Measurements from ENCODE around the gene NEUROD2. TPM values are rescaled to one million over a fixed set of nuclear protein-coding genes. Genes with fewer than 3 reads are reported as not detected.

Gene NEUROD2
- polyA plus RNA-seq, 4 donors: 0.03 to 0.27 (median 0.04) TPM; not detected in 1

DNA sequence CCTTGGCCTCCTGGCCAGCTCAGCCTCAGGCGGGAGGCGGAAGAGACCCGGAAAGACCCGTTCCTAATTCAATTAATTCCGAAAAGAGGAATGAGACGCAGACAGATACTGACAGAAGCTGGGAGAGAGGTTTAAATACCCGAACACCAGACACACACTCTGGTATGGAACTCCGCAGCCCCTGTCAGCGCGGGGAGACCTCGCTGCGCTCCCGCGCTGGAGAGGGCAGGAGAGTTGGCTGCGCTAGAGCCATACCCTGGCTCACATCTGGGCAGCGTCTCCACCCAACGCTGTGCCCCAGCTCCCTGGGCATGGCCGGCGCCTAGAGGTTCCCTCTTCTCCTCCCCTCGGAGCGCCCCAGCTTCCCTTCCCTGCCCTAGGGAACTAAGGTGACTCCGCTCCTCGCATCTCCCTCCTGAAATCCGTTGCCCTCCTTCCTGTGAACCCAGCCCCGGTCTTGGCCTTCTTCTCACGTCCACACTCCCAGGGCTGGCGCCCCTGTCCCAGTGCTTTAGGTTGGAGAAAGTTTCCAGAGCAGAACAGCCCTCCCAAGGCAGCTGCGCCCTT is 8.0 kb downstream of the NEUROD2 start:
- no peak for FAIRE-seq
- Histone ChIP-seq H3K27ac (ENCODE audit: low read depth in 1 of 3, low read length in 2 of 3) (no peak overlapping the region), H3K27me3 (ENCODE audit: control insufficient read depth in 3 of 3, insufficient read depth in 3 of 3, low read length in 3 of 3) (peaks cover 8 to 100% (median 63%) of the 10 kb centered on the region in 3 donors), H3K36me3 (ENCODE audit: control insufficient read depth in 3 of 3, insufficient read depth in 2 of 3, low read depth in 1 of 3, low read length in 3 of 3) (no peaks in the 10 kb centered on the region), H3K4me3 (ENCODE audit: low read depth in 1 of 3, low read length in 3 of 3) (no peak overlapping the region), H3K4me1 (ENCODE audit: control insufficient read depth in 3 of 3, insufficient read depth in 2 of 3, low read depth in 1 of 3, low read length in 2 of 3) (peaks cover 0 to 6% (median 2%) of the 10 kb centered on the region in 3 donors), H3K9me3 (ENCODE audit: control insufficient read depth in 2 of 2, insufficient read depth in 1 of 2, low read depth in 1 of 2, low read length in 1 of 2) (no peaks in the 10 kb centered on the region)
- DNase-seq: no peak
- 6 to 8% (median 7%) methylated on average over 27 to 28 of the region's 28 CpGs for WGBS, 3 donors

DNA sequence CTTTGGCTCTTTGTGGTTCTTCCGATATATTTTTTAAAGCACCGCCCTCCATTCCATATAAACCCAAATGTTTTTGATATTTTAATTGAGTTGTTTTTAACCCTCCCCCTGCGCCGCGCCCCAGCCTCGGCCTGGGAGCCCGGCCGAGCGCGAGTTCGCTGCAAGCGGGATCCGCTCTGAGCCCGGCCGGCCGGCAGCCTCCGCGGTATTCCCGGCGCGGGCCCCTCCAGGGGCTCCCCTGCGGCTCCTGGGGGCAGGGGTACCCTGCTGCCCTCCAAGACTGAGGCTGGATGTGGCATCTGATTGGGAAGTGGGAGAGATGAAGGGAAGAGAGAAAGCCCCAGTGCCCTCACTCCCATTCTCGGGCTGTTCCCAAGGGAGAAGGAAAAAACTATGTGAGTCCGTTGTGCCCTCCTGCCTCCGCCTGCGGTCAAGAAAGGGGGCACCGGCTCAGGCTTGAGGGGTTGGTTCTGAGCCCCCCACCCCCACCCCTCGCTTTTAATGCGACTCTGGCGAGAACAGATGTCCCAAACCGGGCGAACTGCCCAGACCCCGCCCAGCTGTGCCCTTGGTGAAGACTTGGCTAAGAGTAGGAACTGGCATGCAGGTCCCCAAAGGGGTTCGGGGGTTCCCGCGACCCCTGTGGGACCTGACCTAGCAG is 8.6 kb downstream of the NEUROD2 start:
- H3K4me3 ChIP-seq (ENCODE audit: low read depth in 1 of 3, low read length in 3 of 3): no peak overlapping the region
- H3K4me1 ChIP-seq (ENCODE audit: control insufficient read depth in 3 of 3, insufficient read depth in 2 of 3, low read depth in 1 of 3, low read length in 2 of 3): peaks cover 0 to 6% (median 2%) of the 10 kb centered on the region in 3 donors
- H3K27ac ChIP-seq (ENCODE audit: low read depth in 1 of 3, low read length in 2 of 3): no peak overlapping the region
- no peaks in the 10 kb centered on the region for H3K9me3 ChIP-seq (ENCODE audit: control insufficient read depth in 2 of 2, insufficient read depth in 1 of 2, low read depth in 1 of 2, low read length in 1 of 2)
- peaks cover 8 to 97% (median 61%) of the 10 kb centered on the region in 3 donors for H3K27me3 ChIP-seq (ENCODE audit: control insufficient read depth in 3 of 3, insufficient read depth in 3 of 3, low read length in 3 of 3)
- H3K36me3 ChIP-seq (ENCODE audit: control insufficient read depth in 3 of 3, insufficient read depth in 2 of 3, low read depth in 1 of 3, low read length in 3 of 3): no peaks in the 10 kb centered on the region
- FAIRE-seq: no peak
- WGBS, 3 donors: 3 to 5% (median 3%) methylated on average over 35 to 36 of the region's 36 CpGs
- DNase-seq: no peak

DNA sequence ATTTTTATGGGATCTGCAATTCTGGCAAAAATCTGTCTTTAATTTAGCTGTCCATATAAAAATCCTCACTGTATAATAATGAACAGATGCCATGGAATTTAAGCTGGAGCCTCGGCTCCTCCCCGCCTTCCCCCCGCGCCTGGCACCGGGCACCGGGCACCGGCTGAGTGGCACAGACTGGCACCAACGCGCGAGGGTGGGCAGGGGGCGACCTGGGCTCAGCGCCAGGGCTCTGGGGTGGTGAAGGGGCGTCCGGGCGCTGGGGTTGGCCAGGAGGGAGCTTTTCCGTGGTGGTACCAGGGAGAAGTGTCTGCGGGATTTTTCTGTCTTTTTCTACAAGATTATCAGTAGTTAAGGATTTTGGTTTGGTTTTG is 9.1 kb downstream of the NEUROD2 start:
- no peak for DNase-seq
- Histone ChIP-seq H3K27ac (ENCODE audit: low read depth in 1 of 3, low read length in 2 of 3) (no peak overlapping the region), H3K27me3 (ENCODE audit: control insufficient read depth in 3 of 3, insufficient read depth in 3 of 3, low read length in 3 of 3) (peaks cover 8 to 92% (median 59%) of the 10 kb centered on the region in 3 donors)

DNA sequence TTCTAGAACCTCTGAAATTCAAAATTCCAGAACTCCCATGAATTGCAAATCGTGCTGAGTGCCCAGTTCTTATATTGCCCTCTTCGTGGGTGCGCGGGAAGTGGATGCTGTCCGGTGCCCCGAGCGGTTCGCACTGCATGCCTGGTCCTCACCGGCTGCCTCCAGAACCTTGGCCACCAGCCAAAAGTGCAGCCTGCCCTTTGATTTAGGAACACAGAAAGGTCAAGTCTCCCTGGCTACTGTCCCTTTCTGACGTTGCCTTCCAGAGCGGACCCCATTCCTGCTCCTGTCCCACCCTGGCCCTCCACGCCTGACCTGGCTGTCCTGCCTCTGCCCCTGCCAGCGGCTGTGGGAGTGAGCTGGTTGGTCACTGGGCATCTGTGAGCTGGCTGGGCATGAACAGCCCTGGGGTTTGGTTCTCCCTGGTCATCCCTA is 9.7 kb downstream of the NEUROD2 start:
- FAIRE-seq (no peak), DNase-seq (no peak)
- Histone ChIP-seq H3K4me1 (ENCODE audit: control insufficient read depth in 3 of 3, insufficient read depth in 2 of 3, low read depth in 1 of 3, low read length in 2 of 3) (peaks cover 0 to 6% (median 2%) of the 10 kb centered on the region in 3 donors), H3K4me3 (ENCODE audit: low read depth in 1 of 3, low read length in 3 of 3) (no peak overlapping the region), H3K27ac (ENCODE audit: low read depth in 1 of 3, low read length in 2 of 3) (no peak overlapping the region), H3K9me3 (ENCODE audit: control insufficient read depth in 2 of 2, insufficient read depth in 1 of 2, low read depth in 1 of 2, low read length in 1 of 2) (no peaks in the 10 kb centered on the region), H3K27me3 (ENCODE audit: control insufficient read depth in 3 of 3, insufficient read depth in 3 of 3, low read length in 3 of 3) (peaks cover 8 to 92% (median 60%) of the 10 kb centered on the region in 3 donors), H3K36me3 (ENCODE audit: control insufficient read depth in 3 of 3, insufficient read depth in 2 of 3, low read depth in 1 of 3, low read length in 3 of 3) (no peaks in the 10 kb centered on the region)
- 11 to 18% (median 12%) methylated on average over 13 of the region's 13 CpGs for WGBS, 3 donors

More for the DNA sequence above, 9.1 kb downstream of the NEUROD2 start:
- H3K4me1 ChIP-seq (ENCODE audit: control insufficient read depth in 3 of 3, insufficient read depth in 2 of 3, low read depth in 1 of 3, low read length in 2 of 3): peaks cover 0 to 6% (median 2%) of the 10 kb centered on the region in 3 donors
- no peaks in the 10 kb centered on the region for H3K36me3 ChIP-seq (ENCODE audit: control insufficient read depth in 3 of 3, insufficient read depth in 2 of 3, low read depth in 1 of 3, low read length in 3 of 3)
- H3K4me3 ChIP-seq (ENCODE audit: low read depth in 1 of 3, low read length in 3 of 3): no peak overlapping the region
- 2 to 5% (median 4%) methylated on average over 17 of the region's 17 CpGs for WGBS, 3 donors
- FAIRE-seq: no peak
- no peaks in the 10 kb centered on the region for H3K9me3 ChIP-seq (ENCODE audit: control insufficient read depth in 2 of 2, insufficient read depth in 1 of 2, low read depth in 1 of 2, low read length in 1 of 2)

DNA sequence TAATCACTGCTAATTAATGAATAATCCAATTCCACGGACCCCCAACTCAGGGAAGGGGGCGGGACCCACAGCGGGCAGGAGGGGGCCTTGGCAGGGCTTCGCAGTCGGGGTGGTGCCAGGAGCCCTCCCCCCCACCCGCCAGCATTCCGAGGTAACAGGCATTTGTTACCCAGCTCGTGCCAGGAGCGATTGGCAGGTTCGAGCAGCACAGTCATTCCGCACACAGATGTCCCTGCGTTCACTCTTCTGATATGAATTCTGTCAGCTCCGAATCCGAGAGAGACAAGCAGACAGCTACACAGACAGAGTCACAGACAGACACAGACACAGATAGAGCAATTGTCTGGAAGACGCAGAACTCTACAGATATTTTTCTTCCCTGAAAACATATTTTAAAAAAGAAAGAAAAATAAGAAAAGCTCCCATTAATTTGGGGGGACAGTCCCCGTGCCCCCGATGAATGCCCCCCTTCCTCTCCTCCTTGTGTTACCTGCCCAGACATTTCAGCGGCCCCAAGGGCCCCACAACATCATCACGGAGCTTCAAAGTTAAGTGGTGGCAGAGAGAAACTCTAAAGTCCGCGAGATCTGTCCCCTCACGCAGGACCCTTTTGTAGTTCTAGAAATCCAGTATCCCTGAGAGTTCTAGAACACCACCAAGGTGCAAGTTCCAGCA is 10.2 kb downstream of the NEUROD2 start:
- Histone ChIP-seq H3K4me1 (ENCODE audit: control insufficient read depth in 3 of 3, insufficient read depth in 2 of 3, low read depth in 1 of 3, low read length in 2 of 3) (peaks cover 0 to 6% (median 2%) of the 10 kb centered on the region in 3 donors), H3K4me3 (ENCODE audit: low read depth in 1 of 3, low read length in 3 of 3) (no peak overlapping the region), H3K36me3 (ENCODE audit: control insufficient read depth in 3 of 3, insufficient read depth in 2 of 3, low read depth in 1 of 3, low read length in 3 of 3) (no peaks in the 10 kb centered on the region), H3K9me3 (ENCODE audit: control insufficient read depth in 2 of 2, insufficient read depth in 1 of 2, low read depth in 1 of 2, low read length in 1 of 2) (no peaks in the 10 kb centered on the region), H3K27ac (ENCODE audit: low read depth in 1 of 3, low read length in 2 of 3) (no peak overlapping the region), H3K27me3 (ENCODE audit: control insufficient read depth in 3 of 3, insufficient read depth in 3 of 3, low read length in 3 of 3) (peaks cover 8 to 91% (median 54%) of the 10 kb centered on the region in 3 donors)
- FAIRE-seq (no peak), DNase-seq (no peak)
- WGBS, 3 donors: 5 to 9% (median 9%) methylated on average over 22 of the region's 22 CpGs

DNA sequence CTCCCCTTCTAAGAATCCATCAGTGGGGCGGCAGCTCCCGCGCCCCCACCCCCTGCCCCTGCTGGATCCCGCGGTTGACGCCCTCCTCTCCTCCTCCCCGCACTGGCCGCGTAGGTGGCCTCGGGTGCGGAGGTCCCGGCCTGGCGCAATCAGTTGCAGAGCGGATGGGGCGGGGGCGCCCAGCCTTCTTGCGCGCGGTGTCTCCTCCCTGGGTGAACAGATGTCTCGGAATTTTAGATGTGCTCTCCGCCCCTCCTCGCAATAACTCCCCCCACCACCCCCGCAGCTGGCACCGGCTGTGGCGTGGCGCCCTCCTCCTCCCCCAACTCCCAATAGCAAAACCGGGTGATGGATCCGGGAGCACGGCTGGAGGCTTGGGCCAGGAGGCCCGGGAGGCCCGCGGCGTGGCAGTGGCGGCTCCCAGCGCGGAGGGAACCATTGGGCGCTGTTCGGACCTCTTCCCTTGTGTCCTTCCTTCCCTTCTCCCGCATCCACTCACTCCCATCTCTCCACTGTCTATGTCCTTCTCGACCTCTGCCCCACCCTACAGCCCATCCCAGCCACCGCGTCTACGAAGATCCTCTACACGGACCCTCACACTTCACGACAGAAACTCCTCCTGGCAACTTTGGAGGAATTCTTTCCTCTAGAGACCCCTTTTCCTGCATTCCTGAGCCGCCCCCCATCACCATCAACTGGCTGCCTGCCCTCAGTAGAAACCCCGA is 11.0 kb downstream of the NEUROD2 start:
- Histone ChIP-seq H3K27ac (ENCODE audit: low read depth in 1 of 3, low read length in 2 of 3) (no peak overlapping the region), H3K27me3 (ENCODE audit: control insufficient read depth in 3 of 3, insufficient read depth in 3 of 3, low read length in 3 of 3) (peaks cover 8 to 90% (median 48%) of the 10 kb centered on the region in 3 donors), H3K4me1 (ENCODE audit: control insufficient read depth in 3 of 3, insufficient read depth in 2 of 3, low read depth in 1 of 3, low read length in 2 of 3) (peaks cover 0 to 6% (median 2%) of the 10 kb centered on the region in 3 donors), H3K9me3 (ENCODE audit: control insufficient read depth in 2 of 2, insufficient read depth in 1 of 2, low read depth in 1 of 2, low read length in 1 of 2) (no peaks in the 10 kb centered on the region), H3K4me3 (ENCODE audit: low read depth in 1 of 3, low read length in 3 of 3) (no peak overlapping the region), H3K36me3 (ENCODE audit: control insufficient read depth in 3 of 3, insufficient read depth in 2 of 3, low read depth in 1 of 3, low read length in 3 of 3) (no peaks in the 10 kb centered on the region)
- FAIRE-seq (no peak), DNase-seq (no peak)
- 4 to 10% (median 7%) methylated on average over 41 to 47 of the region's 47 CpGs for WGBS, 3 donors

DNA sequence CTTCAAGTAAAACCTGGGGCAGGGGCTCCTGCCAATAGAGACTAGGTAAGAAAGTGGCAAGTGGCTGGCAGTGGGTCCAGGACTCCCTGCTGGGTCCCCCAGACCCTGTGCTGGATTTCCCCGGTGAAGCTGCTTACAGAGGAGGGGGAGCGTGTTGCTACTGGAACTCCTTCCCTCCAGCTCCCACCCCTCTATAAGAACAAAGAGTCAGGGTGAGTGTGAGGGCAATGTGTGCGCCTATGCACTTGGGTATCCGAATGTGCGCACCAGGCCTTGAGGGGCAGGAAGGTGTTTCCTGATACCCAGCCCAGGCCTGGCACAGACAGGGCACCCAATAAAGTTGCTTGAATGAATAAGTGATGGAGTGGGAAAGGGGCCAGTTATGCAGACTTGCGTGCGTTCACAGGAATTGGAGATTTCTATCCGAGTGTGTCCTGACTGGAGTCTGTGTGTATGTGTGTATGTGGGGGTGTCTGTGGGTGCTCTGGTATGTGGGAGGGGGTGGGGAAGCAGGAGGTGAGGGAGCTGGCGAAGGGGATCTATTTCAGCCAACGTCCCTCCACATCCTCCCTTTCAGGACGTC is 11.7 kb downstream of the NEUROD2 start:
- FAIRE-seq (no peak), DNase-seq (no peak)
- H3K4me1 ChIP-seq (ENCODE audit: control insufficient read depth in 3 of 3, insufficient read depth in 2 of 3, low read depth in 1 of 3, low read length in 2 of 3): peaks cover 0 to 6% (median 2%) of the 10 kb centered on the region in 3 donors
- H3K9me3 ChIP-seq (ENCODE audit: control insufficient read depth in 2 of 2, insufficient read depth in 1 of 2, low read depth in 1 of 2, low read length in 1 of 2): no peaks in the 10 kb centered on the region
- H3K27me3 ChIP-seq (ENCODE audit: control insufficient read depth in 3 of 3, insufficient read depth in 3 of 3, low read length in 3 of 3): peaks cover 8 to 83% (median 41%) of the 10 kb centered on the region in 3 donors
- no peaks in the 10 kb centered on the region for H3K36me3 ChIP-seq (ENCODE audit: control insufficient read depth in 3 of 3, insufficient read depth in 2 of 3, low read depth in 1 of 3, low read length in 3 of 3)
- H3K4me3 ChIP-seq (ENCODE audit: low read depth in 1 of 3, low read length in 3 of 3): no peak overlapping the region
- H3K27ac ChIP-seq (ENCODE audit: low read depth in 1 of 3, low read length in 2 of 3): no peak overlapping the region
- 16 to 22% (median 21%) methylated on average over 11 of the region's 11 CpGs for WGBS, 3 donors

DNA sequence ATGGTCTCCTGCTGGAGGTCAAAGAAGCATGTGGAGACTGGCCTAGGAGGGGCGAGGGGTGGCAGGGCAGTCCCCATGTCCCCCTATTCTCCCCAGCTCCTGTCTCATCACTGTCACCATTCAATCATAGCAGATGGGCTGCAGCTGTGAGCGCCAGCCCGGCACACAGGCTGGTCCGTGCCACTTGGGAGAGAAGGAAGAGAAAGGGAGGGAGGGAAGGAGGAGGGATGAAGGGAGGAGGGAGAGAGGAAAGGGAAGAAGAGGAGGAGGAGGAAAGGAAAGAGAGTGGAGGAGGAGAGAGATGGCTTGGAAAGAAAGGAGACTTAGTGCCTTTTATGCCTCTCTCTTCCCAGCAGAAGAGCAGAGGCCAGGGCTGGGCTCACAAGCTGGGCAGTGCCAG is 12.4 kb downstream of the NEUROD2 start:
- Histone ChIP-seq H3K27me3 (ENCODE audit: control insufficient read depth in 3 of 3, insufficient read depth in 3 of 3, low read length in 3 of 3) (peaks cover 8 to 76% (median 35%) of the 10 kb centered on the region in 3 donors), H3K36me3 (ENCODE audit: control insufficient read depth in 3 of 3, insufficient read depth in 2 of 3, low read depth in 1 of 3, low read length in 3 of 3) (no peaks in the 10 kb centered on the region), H3K27ac (ENCODE audit: low read depth in 1 of 3, low read length in 2 of 3) (no peak overlapping the region), H3K4me1 (ENCODE audit: control insufficient read depth in 3 of 3, insufficient read depth in 2 of 3, low read depth in 1 of 3, low read length in 2 of 3) (peaks cover 0 to 6% (median 2%) of the 10 kb centered on the region in 3 donors), H3K9me3 (ENCODE audit: control insufficient read depth in 2 of 2, insufficient read depth in 1 of 2, low read depth in 1 of 2, low read length in 1 of 2) (no peaks in the 10 kb centered on the region), H3K4me3 (ENCODE audit: low read depth in 1 of 3, low read length in 3 of 3) (no peak overlapping the region)
- WGBS, 3 donors: 13 to 27% (median 17%) methylated on average over 4 of the region's 4 CpGs
- no peak for DNase-seq
- no peak for FAIRE-seq
